ENCODE data around the gene CTRB1. TPM values are rescaled to one million over a fixed set of nuclear protein-coding genes. Genes with fewer than 3 reads are reported as not detected.
"Not testable (repeated sequence)": the region's sequence is repeated elsewhere in the genome, so short reads cannot be mapped to it uniquely, and the experiment has no call there.

The CTRB1 gene
- total RNA-seq, 1 donor from 2014 or later = not detected

- TF ChIP-seq CTCF (IDR thresholded peaks at IDR 0.05; ENCODE audit: insufficient read depth, low read length, severe bottlenecking) = no peak
- FAIRE-seq (no peak), DNase-seq (ENCODE audit: low read depth) (no peak)
- no peak overlapping the region for H3K4me3 ChIP-seq (ENCODE audit: low read depth, low read length)
- no peaks in the 10 kb centered on the region for H3K27me3 ChIP-seq (ENCODE audit: control insufficient read depth, insufficient read depth, low read length)
- no peaks in the 10 kb centered on the region for H3K36me3 ChIP-seq (ENCODE audit: control insufficient read depth, insufficient read depth, low read length)
Observed at GRCh38 chr16:75216127-75216526, 2.7 kb upstream of the CTRB1 start.

GRCh38 chr16:75216576-75216975 lies 2.2 kb upstream of the CTRB1 start:
- H3K4me3 ChIP-seq (ENCODE audit: low read depth, low read length) = no peak overlapping the region
- FAIRE-seq = no peak
- TF ChIP-seq CTCF (IDR thresholded peaks at IDR 0.05; ENCODE audit: insufficient read depth, low read length, severe bottlenecking) = no peak
- DNase-seq (ENCODE audit: low read depth) = no peak
- H3K27me3 ChIP-seq (ENCODE audit: control insufficient read depth, insufficient read depth, low read length) = no peaks in the 10 kb centered on the region
- H3K36me3 ChIP-seq (ENCODE audit: control insufficient read depth, insufficient read depth, low read length) = no peaks in the 10 kb centered on the region

GRCh38 chr16:75217389-75217851 lies 1.4 kb upstream of the CTRB1 start:
- no peak for FAIRE-seq
- TF ChIP-seq CTCF (IDR thresholded peaks at IDR 0.05; ENCODE audit: insufficient read depth, low read length, severe bottlenecking) = no peak

GRCh38 chr16:75219088-75219487 lies 300 bp downstream of the CTRB1 start:
- no peak overlapping the region for H3K4me3 ChIP-seq (ENCODE audit: low read depth, low read length)
- FAIRE-seq (no peak), DNase-seq (ENCODE audit: low read depth) (no peak)
- H3K36me3 ChIP-seq (ENCODE audit: control insufficient read depth, insufficient read depth, low read length) = no peaks in the 10 kb centered on the region
- TF ChIP-seq CTCF (IDR thresholded peaks at IDR 0.05; ENCODE audit: insufficient read depth, low read length, severe bottlenecking) = no peak
- no peaks in the 10 kb centered on the region for H3K27me3 ChIP-seq (ENCODE audit: control insufficient read depth, insufficient read depth, low read length)

More at GRCh38 chr16:75217389-75217851, 1.4 kb upstream of the CTRB1 start:
- Histone ChIP-seq H3K27me3 (ENCODE audit: control insufficient read depth, insufficient read depth, low read length) (no peaks in the 10 kb centered on the region), H3K4me3 (ENCODE audit: low read depth, low read length) (no peak overlapping the region), H3K36me3 (ENCODE audit: control insufficient read depth, insufficient read depth, low read length) (no peaks in the 10 kb centered on the region)
- no peak for DNase-seq (ENCODE audit: low read depth)

- no peak for DNase-seq (ENCODE audit: low read depth)
- no peak for FAIRE-seq
- Histone ChIP-seq H3K36me3 (ENCODE audit: control insufficient read depth, insufficient read depth, low read length) (no peaks in the 10 kb centered on the region), H3K4me3 (ENCODE audit: low read depth, low read length) (no peak overlapping the region), H3K27me3 (ENCODE audit: control insufficient read depth, insufficient read depth, low read length) (no peaks in the 10 kb centered on the region)
- TF ChIP-seq CTCF (IDR thresholded peaks at IDR 0.05; ENCODE audit: insufficient read depth, low read length, severe bottlenecking) = no peak
Observed at GRCh38 chr16:75219838-75220237, 1.1 kb downstream of the CTRB1 start.

GRCh38 chr16:75222271-75222783 lies 3.5 kb downstream of the CTRB1 start:
- H3K36me3 ChIP-seq (ENCODE audit: control insufficient read depth, insufficient read depth, low read length) = no peaks in the 10 kb centered on the region
- FAIRE-seq (no peak), DNase-seq (ENCODE audit: low read depth) (no peak)
- H3K4me3 ChIP-seq (ENCODE audit: low read depth, low read length) = no peak overlapping the region
- TF ChIP-seq CTCF (IDR thresholded peaks at IDR 0.05; ENCODE audit: insufficient read depth, low read length, severe bottlenecking) = no peak
- H3K27me3 ChIP-seq (ENCODE audit: control insufficient read depth, insufficient read depth, low read length) = no peaks in the 10 kb centered on the region

GRCh38 chr16:75223129-75223528 lies 4.3 kb downstream of the CTRB1 start:
- H3K4me3 ChIP-seq (ENCODE audit: low read depth, low read length); H3K27me3 ChIP-seq (ENCODE audit: control insufficient read depth, insufficient read depth, low read length): not testable (repeated sequence)
- peak; percentile 95 for FAIRE-seq

More at GRCh38 chr16:75223129-75223528, 4.3 kb downstream of the CTRB1 start:
- not testable (repeated sequence) for H3K36me3 ChIP-seq (ENCODE audit: control insufficient read depth, insufficient read depth, low read length); DNase-seq (ENCODE audit: low read depth)
